H1 (cell line): ENCODE data around the gene RYR3. TPM values are rescaled to one million over a fixed set of nuclear protein-coding genes. Genes with fewer than 3 reads are reported as not detected.

ENCODE experiments used
- CBX8 ChIP-seq: fragments of 300-800, 300-1000 bp; sonication (generic); IDR thresholded peaks from 2 replicates; pipeline ENCODE4 v1.7.1; 2016; ENCODE audit warnings: low read depth, low read length, borderline replicate concordance
- CHD7 ChIP-seq: fragments of 300-600 bp; sonication (generic); IDR thresholded peaks from 2 replicates; pipeline ENCODE4 v1.7.1; 2012; ENCODE audit warnings: low read length, moderate library complexity, mild to moderate bottlenecking, inconsistent platforms; ENCODE audit not compliant: insufficient replicate concordance
- polyA plus RNA-seq, 7 experiments: library from polyadenylated mRNA; depleted of rRNA in 3 of 7; stranded (reverse) in 5 of 7; unstranded in 2 of 7; fragments of >200 nt in 5 of 7; fragments of 200-250 nt in 2 of 7; gene quantifications; 1 replicate in 5 of 7; 2 replicates in 1 of 7; 4 replicates in 1 of 7; pipeline versions ENCODE4 v1.2.1 to v1.2.3, GENCODE V29; 2011 to 2013; ENCODE audit warnings: missing spikeins in 2 of 7, mixed read lengths in 2 of 7
- total RNA-seq: library from RNA; stranded (reverse); fragmentation: NEBNext Ultra II Directional; extraction: Animal tissue kit (Norgen Biotek cat#: 25700); gene quantifications from 2 replicates; pipeline ENCODE4 v1.2.1, GENCODE V29; 2021

The RYR3 gene
- total and polyA plus RNA-seq, 2 of the 8 experiments (the other 6 are each of a cell fraction or from before 2014, with no cell fraction given) = 0.33 to 3.4 TPM

GRCh38 chr15:33411596-33412540, 101.1 kb downstream of the RYR3 start (continued):
- TF ChIP-seq CHD7 (no peak), CBX8 (no peak)
